NK-92 (cell line): Measurements from ENCODE around the gene KIFC1.

Experiments used
- DNase-seq: peaks from one replicate; lab custom pipeline; 2025; ENCODE audit not compliant: unreplicated experiment; lab: John Stamatoyannopoulos, UW

KIFC1 gene

DNA sequence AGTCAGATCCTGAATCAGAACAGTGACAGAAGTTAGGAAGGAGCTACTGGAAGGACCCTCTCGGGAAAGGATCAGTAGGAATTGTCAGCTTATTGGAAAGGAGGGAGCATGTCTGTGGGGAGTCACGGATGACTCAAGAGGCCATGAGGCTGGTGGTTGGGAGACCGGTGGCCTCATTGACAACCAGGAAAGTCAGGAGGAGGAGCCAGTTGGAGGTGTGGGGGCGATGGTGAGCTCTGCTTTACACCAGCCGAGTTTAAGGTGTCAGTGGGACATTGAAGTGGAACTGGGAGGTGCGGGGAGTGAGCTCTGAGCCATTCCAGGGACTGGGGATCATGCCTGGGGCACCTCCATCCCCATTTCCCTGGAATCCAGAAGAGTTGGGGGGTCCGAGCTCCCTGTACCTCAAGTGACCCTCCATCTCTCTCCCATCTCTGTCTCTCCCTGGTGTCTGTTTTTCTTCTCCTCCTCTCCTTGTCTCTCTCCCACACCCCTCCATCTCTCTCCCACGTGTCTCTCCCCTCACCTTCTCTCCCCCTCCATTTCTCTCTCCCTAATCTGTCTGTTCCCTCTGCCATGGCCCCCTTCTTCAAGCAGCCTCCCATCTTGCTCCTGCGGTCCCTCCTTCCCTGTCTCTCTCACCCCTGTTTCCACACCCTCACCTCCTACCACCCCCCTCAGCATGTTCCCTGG is 48.5 kb downstream of the KIFC1 start:
- no peak for DNase-seq

DNA sequence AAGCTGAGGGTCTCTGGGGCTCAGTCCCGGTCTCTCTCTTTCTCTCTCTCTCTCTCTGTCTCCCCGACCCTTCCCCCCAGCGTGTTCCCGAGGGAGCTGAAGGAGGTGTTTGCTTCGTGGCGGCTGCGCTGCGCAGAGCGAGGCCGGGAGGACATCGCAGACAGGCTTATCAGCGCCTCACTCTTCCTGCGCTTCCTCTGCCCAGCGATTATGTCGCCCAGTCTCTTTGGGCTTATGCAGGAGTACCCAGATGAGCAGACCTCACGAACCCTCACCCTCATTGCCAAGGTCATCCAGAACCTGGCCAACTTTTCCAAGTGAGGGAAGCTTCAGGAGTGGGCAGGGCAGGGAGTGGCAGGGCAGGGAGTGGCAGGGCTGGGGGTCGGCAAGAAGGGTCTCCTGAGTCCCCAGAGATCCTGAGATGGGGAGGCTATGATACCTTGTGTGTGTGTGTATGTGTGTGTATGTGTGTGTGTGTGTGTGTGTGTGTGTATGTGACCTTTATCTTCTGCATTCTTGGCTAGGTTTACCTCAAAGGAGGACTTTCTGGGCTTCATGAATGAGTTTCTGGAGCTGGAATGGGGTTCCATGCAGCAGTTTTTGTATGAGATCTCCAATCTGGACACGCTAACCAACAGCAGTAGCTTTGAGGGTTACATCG is 49.2 kb downstream of the KIFC1 start:
- DNase-seq = no peak

DNA sequence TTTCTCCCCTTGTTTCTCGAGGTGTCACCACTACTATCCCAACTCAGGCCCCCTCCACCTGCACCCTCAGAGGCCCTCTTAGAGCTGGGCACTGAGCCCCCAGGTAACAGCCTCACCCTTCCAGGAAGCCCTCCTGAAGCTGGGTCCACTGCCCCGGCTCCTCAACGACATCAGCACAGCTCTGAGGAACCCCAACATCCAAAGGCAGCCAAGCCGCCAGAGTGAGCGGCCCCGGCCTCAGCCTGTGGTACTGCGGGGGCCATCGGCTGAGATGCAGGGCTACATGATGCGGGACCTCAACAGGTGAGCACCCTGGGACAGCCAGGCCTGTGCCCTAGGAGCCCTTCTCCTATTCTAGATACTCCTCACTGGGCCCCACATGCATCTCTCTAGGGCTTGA is 49.8 kb downstream of the KIFC1 start:
- no peak for DNase-seq

DNA sequence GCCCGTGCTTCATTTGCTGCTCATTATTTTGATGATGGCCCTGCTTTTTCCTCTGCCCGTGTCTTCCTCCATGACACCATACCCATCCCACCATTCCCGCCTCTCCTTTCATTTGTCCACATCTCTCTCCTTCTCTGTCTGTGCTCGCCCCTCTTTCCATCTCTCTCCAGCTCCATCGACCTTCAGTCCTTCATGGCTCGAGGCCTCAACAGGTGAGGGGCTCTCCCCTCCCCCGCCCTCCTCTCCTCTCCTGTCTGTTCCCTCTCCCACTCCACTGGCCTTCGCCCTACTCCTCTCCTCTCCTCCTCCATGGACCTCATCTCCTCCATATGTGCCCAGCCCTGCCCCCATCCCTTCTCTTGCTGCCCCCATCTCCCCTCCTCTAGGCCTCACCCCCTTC is 50.7 kb downstream of the KIFC1 start:
- DNase-seq = no peak

DNA sequence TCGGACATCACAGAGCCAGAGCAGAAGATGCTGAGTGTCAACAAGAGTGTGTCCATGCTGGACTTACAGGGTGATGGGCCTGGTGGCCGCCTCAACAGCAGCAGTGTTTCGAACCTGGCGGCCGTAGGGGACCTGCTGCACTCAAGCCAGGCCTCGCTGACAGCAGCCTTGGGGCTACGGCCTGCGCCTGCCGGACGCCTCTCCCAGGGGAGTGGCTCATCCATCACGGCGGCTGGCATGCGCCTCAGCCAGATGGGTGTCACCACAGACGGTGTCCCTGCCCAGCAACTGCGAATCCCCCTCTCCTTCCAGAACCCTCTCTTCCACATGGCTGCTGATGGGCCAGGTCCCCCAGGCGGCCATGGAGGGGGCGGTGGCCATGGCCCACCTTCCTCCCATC is 51.4 kb downstream of the KIFC1 start:
- DNase-seq = no peak

DNA sequence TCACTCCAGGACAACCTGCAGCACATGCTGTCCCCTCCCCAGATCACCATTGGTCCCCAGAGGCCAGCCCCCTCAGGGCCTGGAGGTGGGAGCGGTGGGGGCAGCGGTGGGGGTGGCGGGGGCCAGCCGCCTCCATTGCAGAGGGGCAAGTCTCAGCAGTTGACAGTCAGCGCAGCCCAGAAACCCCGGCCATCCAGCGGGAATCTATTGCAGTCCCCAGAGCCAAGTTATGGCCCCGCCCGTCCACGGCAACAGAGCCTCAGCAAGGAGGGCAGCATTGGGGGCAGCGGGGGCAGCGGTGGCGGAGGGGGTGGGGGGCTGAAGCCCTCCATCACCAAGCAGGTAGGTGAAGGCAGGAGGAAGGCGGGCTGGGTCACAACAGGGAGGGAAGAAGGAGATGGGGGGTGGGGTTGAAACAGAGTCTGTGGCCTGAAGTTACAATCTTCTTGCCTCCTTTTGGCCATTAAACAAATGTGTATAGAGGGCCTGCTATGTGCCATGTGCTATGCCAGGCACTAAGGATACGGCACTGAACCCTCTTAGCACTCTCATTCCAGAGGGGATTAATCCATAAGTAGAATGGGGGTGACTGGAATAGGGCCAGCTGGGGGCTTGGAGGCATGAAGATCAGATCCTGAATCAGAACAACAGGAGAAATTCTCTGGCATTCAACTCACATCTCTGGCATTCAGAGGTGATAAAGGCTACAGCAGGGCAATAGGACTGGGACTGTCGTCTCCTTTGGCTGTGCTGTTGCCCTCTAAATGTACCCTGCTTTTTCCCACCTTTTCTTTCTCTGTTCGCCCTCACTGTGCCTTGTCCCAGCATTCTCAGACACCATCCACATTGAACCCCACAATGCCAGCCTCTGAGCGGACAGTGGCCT is 52.2 kb downstream of the KIFC1 start:
- no peak for DNase-seq

DNA sequence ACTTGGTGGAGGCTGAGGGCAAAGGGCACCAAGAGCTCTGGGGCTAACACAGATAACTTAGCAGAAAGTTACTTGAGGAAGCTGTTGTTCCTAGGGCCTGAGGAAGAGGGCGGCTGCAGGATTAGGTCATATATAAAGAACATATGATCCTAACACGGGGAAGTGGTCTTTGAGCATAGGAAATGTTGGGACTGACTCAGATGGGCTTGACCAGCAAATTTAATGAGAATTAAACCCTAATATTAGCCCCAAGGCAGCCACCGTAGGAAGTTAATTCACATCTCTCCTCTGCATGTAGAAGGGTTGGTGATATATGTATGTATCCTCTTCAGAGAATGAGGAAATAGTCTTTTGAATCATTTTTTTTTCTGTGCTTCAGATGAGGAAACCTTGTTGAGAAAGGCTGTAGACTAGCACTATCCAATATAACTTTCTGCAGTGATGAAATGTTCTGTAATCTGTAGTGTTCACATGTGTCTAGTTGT is 53.5 kb downstream of the KIFC1 start:
- DNase-seq = no peak

DNA sequence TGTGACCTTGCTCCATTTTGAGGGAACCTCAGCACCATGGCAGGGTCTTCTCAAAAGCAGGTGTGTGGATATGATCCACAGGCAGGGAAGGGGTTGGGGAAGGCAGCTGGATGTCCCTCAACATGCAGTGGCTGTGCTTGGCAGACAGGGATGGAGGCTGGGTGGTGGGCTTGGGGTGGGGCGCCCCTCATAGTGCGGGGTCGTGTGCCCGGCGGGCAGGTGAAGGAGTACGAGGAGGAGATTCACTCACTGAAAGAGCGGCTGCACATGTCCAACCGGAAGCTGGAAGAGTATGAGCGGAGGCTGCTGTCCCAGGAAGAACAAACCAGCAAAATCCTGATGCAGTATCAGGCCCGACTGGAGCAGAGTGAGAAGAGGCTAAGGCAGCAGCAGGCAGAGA is 54.7 kb downstream of the KIFC1 start:
- no peak for DNase-seq

DNA sequence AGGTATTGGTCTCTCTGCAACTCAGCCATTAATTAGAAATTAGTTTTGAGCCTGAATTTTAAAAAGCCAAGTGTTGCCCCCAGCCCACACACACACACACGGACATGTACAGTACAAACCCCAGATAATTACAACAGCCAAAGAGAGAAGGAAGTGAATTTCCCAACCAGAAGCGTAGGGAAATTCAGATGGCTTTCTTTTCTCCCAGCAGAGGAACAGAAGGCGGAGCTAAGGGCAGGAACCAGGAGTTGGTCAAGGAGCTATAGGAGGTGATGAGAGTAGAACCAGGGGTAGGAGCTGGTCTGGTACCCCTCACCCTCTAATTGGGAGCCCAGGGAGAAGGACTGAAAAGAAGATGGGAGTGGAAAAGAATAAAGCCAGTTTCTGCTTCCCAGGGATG is 58.8 kb downstream of the KIFC1 start:
- DNase-seq = no peak

DNA sequence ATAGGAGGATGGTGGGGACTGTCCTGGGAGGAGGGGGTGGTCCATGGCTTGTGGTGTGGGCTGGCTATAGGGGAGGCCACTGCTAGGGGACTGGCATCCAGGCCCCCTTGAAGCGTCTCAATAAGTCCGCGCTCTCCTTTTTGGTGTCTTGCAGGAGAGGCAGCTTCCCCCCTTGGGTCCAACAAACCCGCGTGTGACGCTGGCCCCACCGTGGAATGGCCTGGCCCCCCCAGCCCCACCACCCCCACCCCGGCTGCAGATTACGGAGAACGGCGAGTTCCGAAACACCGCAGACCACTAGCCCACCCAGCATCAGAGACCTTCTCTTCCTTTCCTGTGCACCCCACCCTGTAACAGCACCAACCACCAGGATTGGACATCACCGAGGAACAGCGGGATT is 60.0 kb downstream of the KIFC1 start:
- DNase-seq = no peak

DNA sequence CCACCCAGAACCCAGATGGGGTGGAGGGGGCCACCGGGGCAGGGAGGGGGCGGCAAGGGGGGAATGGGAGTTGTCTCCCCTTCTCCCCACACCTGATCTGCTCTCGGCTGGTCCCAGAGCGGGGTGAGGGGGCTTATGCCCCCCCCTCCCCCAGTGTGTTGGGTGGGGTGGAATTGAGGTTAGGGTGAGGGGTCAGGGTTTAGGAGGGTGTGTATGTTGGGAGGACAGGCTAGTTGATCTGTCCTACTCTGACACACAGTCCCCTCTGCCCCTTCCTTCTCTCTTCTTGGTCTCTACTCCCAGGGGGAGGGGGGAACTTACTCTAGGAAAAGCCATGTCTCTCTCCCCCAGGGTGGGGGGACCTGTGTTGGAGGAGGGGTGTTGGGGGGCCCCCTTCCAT is 60.9 kb downstream of the KIFC1 start:
- no peak for DNase-seq

DNA sequence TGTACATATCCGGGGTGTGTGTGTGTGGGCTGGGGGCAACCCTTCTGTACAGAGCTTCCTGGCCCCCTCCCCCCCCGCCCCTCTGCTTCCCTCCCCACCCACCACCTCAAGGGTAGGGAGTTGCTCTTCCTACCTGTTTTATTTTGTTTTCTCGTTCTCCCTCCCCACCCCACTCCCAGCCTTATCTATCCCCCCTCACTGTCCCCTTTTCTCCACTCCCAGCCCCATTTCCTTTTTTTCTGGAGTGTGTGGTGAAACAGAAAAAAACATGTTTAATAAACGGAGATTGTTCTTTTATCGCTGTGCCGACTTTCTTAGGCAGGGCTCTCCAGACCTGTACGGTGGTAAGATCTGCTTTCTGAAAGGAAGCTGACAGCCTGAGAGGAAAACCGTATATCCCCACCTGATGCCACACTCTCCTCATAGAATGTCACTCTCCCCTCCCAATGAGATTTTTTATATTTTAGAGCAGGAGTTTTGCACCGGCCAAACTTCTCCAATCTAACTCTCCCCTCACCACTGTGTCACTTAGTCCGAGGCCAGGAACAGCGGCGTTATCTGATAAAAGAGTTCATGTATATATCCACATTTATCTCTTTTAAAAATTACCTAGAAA is 61.9 kb downstream of the KIFC1 start:
- DNase-seq = no peak

DNA sequence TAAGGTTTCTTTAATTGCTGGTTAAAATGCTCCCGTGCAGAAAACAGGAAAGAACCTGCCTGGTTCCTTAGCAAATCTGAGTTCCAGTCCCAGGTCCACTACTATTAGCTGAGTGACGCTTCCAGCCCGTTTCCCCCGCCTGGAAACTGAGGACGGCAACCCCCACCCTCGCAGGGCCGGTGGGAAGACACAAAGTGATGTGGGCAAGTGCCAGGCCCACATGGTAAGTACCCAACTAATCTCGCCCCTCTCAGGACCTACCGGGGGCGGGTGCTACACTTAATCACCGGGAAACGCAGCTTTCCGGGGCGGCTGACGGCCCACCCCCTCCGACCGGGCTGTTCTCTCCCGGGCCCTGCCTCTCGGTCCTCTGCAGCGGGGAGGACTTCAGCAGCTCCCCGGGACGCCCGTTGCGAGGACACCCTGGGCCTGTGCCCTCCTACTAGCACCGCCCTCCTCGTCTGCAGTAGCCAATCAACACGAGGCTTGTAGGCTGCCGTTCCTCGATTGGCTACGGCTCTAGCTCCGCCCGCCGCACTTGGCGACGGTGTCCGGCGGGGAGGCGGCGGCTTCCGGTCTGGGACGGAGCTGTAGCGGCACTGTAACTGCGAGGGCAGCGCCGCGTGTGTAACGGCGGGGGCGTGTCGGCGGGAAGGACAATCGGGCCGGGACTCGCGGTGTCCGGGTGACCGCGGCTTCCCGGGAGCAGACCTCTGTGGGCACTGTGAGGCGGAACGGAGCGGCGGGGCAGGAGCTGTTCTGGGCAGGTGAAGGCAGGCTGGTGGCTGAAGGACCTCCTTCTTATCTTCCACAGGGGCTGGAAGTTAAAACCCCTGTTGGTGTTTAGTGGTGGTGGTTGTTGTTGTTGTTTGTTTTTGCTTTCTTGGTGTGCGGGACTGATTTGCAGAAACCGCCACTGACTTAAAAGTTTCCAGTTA is 62.7 kb downstream of the KIFC1 start, which contains the start of gene ZBTB9:
Gene ZBTB9 (plus strand): TSS at position 568 of the 938 bp plus-strand sequence. CDS start 525 bp downstream, outside the sequence.
- peak; percentile 85 for DNase-seq

DNA sequence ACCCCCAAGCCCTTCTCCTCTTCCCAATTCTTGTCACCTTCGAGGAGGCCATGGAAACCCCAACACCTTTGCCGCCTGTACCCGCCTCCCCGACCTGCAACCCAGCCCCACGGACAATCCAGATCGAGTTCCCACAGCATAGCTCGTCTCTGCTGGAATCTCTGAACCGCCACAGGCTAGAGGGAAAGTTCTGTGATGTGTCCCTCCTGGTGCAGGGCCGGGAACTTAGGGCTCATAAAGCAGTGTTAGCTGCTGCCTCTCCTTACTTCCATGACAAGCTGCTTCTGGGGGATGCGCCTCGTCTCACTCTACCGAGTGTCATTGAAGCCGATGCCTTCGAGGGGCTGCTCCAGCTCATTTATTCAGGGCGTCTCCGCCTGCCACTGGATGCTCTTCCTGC is 63.4 kb downstream of the KIFC1 start:
- no peak for DNase-seq

DNA sequence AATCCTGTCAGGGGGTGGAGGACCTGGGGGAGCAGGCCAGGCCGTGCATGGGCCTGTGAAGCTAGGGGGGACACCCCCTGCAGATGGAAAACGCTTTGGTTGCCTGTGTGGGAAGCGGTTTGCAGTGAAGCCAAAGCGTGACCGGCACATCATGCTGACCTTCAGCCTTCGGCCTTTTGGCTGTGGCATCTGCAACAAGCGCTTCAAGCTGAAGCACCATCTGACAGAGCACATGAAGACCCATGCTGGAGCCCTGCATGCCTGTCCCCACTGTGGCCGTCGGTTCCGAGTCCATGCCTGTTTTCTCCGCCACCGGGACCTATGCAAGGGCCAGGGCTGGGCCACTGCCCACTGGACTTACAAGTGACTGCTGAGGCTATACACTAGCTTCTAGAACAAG is 64.5 kb downstream of the KIFC1 start:
- DNase-seq = no peak

DNA sequence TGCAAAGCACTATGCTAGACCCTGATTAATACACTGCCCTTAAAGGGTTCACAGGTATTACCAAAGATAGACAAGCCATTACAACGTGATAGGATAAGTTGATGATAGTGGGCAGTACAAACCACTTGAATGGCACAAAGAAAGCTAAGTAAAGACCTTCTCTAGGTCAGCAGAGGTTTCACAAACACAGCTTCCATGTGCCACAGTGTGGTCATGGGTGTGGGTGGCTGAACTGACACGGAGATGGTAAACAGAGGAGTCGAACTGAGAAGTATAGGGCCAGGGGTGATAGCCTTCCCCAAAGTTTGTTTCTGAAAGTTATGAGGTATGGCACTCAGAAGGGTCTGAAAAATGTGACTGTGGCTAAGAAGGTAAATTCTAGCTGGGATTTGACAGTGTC is 67.1 kb downstream of the KIFC1 start:
- no peak for DNase-seq

DNA sequence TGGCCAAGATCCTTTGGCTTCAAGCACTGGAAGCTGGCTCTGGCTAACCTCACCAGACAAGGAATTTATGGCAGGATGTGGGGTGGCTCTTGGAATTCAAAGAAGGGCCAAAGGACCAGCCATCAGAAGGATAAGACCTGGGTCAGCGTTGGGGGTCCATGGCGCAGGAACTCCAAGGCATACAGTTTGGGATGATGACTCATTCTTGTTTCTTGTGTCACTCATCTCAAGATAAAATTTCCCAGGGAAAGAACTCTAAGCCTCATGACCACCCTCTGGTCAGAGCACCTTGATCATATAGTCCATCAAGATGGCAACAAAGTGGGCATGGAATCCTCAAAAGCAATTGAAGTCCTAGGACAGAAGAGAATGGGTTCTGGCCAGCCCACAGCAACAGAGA is 67.6 kb downstream of the KIFC1 start:
- no peak for DNase-seq
